Right lobe of liver (tissue), 4 donors: ENCODE measurements around the gene LEMD3.

Experiments
- CTCF ChIP-seq, 4 donors: fragments of 200-600 bp in 3 of 4; fragments of 450-650 bp in 1 of 4; IDR thresholded peaks; one replicate each; pipeline versions ENCODE4 v1.5.1 to v1.8.0; 2016 to 2022; ENCODE audit warnings: antibody characterized with exemption in 4 of 4, mild to moderate bottlenecking in 2 of 4
- POLR2A ChIP-seq: fragments of 450-650 bp; IDR thresholded peaks from one replicate; pipeline ENCODE4 v1.6.1; 2017; ENCODE audit warnings: antibody characterized with exemption, mild to moderate bottlenecking
- donor health status: DM: no; HTN: no; CAD: no.
- donor health status: DM: no; HTN: no; CAD: no.
- donor health status: DM: no; HTN: yes; CAD: no.

GRCh38 chr12:65155784-65156183 lies 13.6 kb upstream of the LEMD3 start:
- TF ChIP-seq CTCF (IDR thresholded peaks at IDR 0.05), result no peak
- no peak for TF ChIP-seq POLR2A
